HCT116 (cell line): ENCODE data around the gene TUBA4A. TPM values are rescaled to one million over a fixed set of nuclear protein-coding genes. Genes with fewer than 3 reads are reported as not detected.
"Not testable (repeated sequence)": the region's sequence is repeated elsewhere in the genome, so short reads cannot be mapped to it uniquely, and the experiment has no call there.

ENCODE experiments used
- ATAC-seq: fragments of 200-7000 bp; cut with Tn5 transposase; 2 replicates; pipeline ENCODE4 v1.9.1; 2020; ENCODE audit warnings: mild to moderate bottlenecking, moderate library complexity
- BruUV-seq: library from RNA; stranded (reverse); fragments of 400-500 nt; replicated peaks from 2 replicates; lab custom pipeline; 2021; lab: Mats Ljungman, UMichigan
- CTCF ChIA-PET: fragments of 300-600 bp; sonication (Branson Sonifier 250); formaldehyde crosslinking; loops from one replicate; lab custom pipeline; 2021; ENCODE audit warnings: antibody characterized with exemption; lab: Charles Lee
- POLR2A ChIA-PET: fragments of 300-600, 350-600 bp; sonication (Branson Sonifier 250); formaldehyde crosslinking; loops from one replicate; lab custom pipeline; 2021; ENCODE audit warnings: antibody characterized with exemption; lab: Charles Lee
- RAD21 ChIA-PET, 2 experiments: fragments of 300-600 bp; sonication (Branson Sonifier 250); formaldehyde crosslinking; loops; one replicate each; lab custom pipeline; 2023; ENCODE audit warnings: low total read pairs in 2 of 2; ENCODE audit not compliant: uncharacterized antibody in 2 of 2, unreplicated experiment in 2 of 2, low non-redundant PET in 1 of 2; lab: Charles Lee
- DNase-seq: peaks from one replicate; pipeline ENCODE4 v3.0.0-alpha.2; 2010; ENCODE audit warnings: low read depth, low spot score
- H2AFZ ChIP-seq: fragments of 200-600 bp; shearing (Covaris generic), sonication (generic); 2 replicates; pipeline ENCODE4 v1.6.1; 2017; ENCODE audit warnings: low read depth, mixed run types, mixed read lengths, antibody characterized with exemption, low read length; ENCODE audit not compliant: poor library complexity, severe bottlenecking
- H3K27ac ChIP-seq: 2 replicates; pipeline ENCODE4 v1.5.1; 2012; ENCODE audit warnings: low read depth, low read length
- H3K27me3 ChIP-seq: fragments of 200-600 bp; sonication (generic); 2 replicates; pipeline ENCODE4 v1.6.1; 2016; ENCODE audit warnings: mixed run types, low read length, mixed read lengths; ENCODE audit not compliant: insufficient read depth
- H3K36me3 ChIP-seq, 2 experiments: fragments of 200-500 bp in 1 of 2; fragments of 200-600 bp in 1 of 2; sonication (Bioruptor generic) in 1 of 2; sonication (generic) in 1 of 2; 2 replicates each; pipeline versions ENCODE4 v1.5.1 to v1.6.1; 2014 to 2016; ENCODE audit warnings: low read length in 2 of 2, inconsistent platforms in 1 of 2, mixed read lengths in 1 of 2, mixed run types in 1 of 2; ENCODE audit not compliant: insufficient read depth in 2 of 2, control insufficient read depth in 1 of 2
- H3K4me1 ChIP-seq, 2 experiments: fragments of 200-600 bp in 1 of 2; sonication (generic) in 1 of 2; 2 replicates each; pipeline versions ENCODE4 v1.5.1 to v1.6.1; 2012 to 2017; ENCODE audit warnings: low read length in 2 of 2, inconsistent platforms in 1 of 2, mild to moderate bottlenecking in 1 of 2, mixed read lengths in 1 of 2, mixed run types in 1 of 2, moderate library complexity in 1 of 2; ENCODE audit not compliant: insufficient read depth in 2 of 2, control insufficient read depth in 1 of 2
- H3K4me2 ChIP-seq: fragments of 200-600 bp; sonication (generic); 2 replicates; pipeline ENCODE4 v1.6.1; 2017; ENCODE audit warnings: mixed run types, low read length, mixed read lengths
- H3K4me3 ChIP-seq, 2 experiments: fragments of 200-600 bp in 1 of 2; sonication (generic) in 1 of 2; replicated peaks in 1 of 2; 2 replicates each; pipeline ENCODE4 v1.5.1; 2011 to 2016; ENCODE audit warnings: low read length in 2 of 2, control low read depth in 1 of 2, low read depth in 1 of 2, mild to moderate bottlenecking in 1 of 2, mixed read lengths in 1 of 2, mixed run types in 1 of 2
- H3K79me2 ChIP-seq: fragments of 200-600 bp; sonication (generic); 2 replicates; pipeline ENCODE4 v1.6.1; 2017; ENCODE audit warnings: mild to moderate bottlenecking, mixed run types, low read length, moderate library complexity, mixed read lengths; ENCODE audit not compliant: insufficient read depth
- H3K9ac ChIP-seq: fragments of 200-600 bp; sonication (generic); 2 replicates; pipeline ENCODE4 v1.6.1; 2016; ENCODE audit warnings: low read length, mixed read lengths
- H3K9me2 ChIP-seq: fragments of 200-600 bp; sonication (generic), shearing (Covaris generic); 2 replicates; pipeline ENCODE4 v1.6.1; 2017; ENCODE audit warnings: mixed run types, mild to moderate bottlenecking, moderate library complexity; ENCODE audit not compliant: insufficient read depth
- H3K9me3 ChIP-seq, 2 experiments: fragments of 200-500 bp in 1 of 2; fragments of 200-600 bp in 1 of 2; sonication (Bioruptor generic) in 1 of 2; sonication (generic) in 1 of 2; 2 replicates each; pipeline ENCODE4 v1.6.1; 2014 to 2017; ENCODE audit warnings: low read length in 2 of 2, mixed read lengths in 2 of 2, inconsistent platforms in 1 of 2, low read depth in 1 of 2, mild to moderate bottlenecking in 1 of 2, mixed run types in 1 of 2, moderate library complexity in 1 of 2; ENCODE audit not compliant: control insufficient read depth in 1 of 2, insufficient read depth in 1 of 2
- H4K20me1 ChIP-seq: fragments of 200-600 bp; sonication (generic), shearing (Covaris generic); 2 replicates; pipeline ENCODE4 v1.6.1; 2017; ENCODE audit warnings: mixed run types, mild to moderate bottlenecking, moderate library complexity; ENCODE audit not compliant: insufficient read depth
- EGR1 ChIP-seq: IDR thresholded peaks from 2 replicates; pipeline ENCODE4 v1.6.1; 2012; ENCODE audit warnings: low read depth
- EZH2 ChIP-seq: fragments of 200-600 bp; sonication (generic); IDR thresholded peaks from 2 replicates; pipeline ENCODE4 v1.6.1; 2017; ENCODE audit warnings: antibody characterized with exemption, mixed run types
- FOSL1 ChIP-seq: IDR thresholded peaks from 2 replicates; pipeline ENCODE4 v1.6.1; 2012; ENCODE audit warnings: low read depth
- intact Hi-C: fragments of 100-400 bp; cut with micrococcal nuclease; formaldehyde crosslinking; loops from 2 replicates; pipeline ENCODE4 v1.10.0; 2022
- total RNA-seq: library from RNA; stranded (reverse); gene quantifications from one replicate; pipeline ENCODE4 v1.2.1, GENCODE V29; 2021; ENCODE audit not compliant: unreplicated experiment

Gene TUBA4A
- total RNA-seq, 1 experiment from 2014 or later = 32.7 TPM

- H3K4me3 ChIP-seq = no peak overlapping the region
- TF ChIP-seq EZH2 (no peak), EGR1 (no peak), FOSL1 (no peak)
- BruUV-seq = no TSS peak
- no peak overlapping the region for H2AFZ ChIP-seq
- no peaks in the 10 kb centered on the region for H3K79me2 ChIP-seq
- H3K9me3 ChIP-seq = no peaks in the 10 kb centered on the region
- no peak overlapping the region for H3K9ac ChIP-seq
- no peaks in the 10 kb centered on the region for H3K36me3 ChIP-seq
- ATAC-seq = no peak
- no peaks in the 10 kb centered on the region for H3K9me2 ChIP-seq
- H3K4me1 ChIP-seq = no peaks in the 10 kb centered on the region
- H3K4me2 ChIP-seq = no peak overlapping the region
- POLR2A ChIA-PET = interaction anchor here (0.8 to 1.4 kb wide), 2 partner anchors 9 to 13 kb away, joined by 3 to 4 read pairs; partner anchors contain the start of gene TUBA4B
- DNase-seq = no peak
- peaks cover 4% of the 10 kb centered on the region; the same call in 1 of the 2 replicates for H3K27me3 ChIP-seq
- H4K20me1 ChIP-seq = no peaks in the 10 kb centered on the region
- intact Hi-C loops = no loop called here
- RAD21 ChIA-PET = no interaction called here
- CTCF ChIA-PET = interaction anchor here (1.0 to 2.3 kb wide), 3 partner anchors 17 to 34 kb away, joined by 3 to 8 read pairs (median 6); partner anchors contain the start of gene DNAJB2
- H3K27ac ChIP-seq = no peak overlapping the region
Observed at GRCh38 chr2:219261024-219261855, 7.5 kb upstream of the TUBA4A start.

- ATAC-seq, BruUV-seq, H3K27ac ChIP-seq, H3K4me3 ChIP-seq, H3K79me2 ChIP-seq, DNase-seq, intact Hi-C loops, RAD21 ChIA-PET, H3K4me2 ChIP-seq, H4K20me1 ChIP-seq, H2AFZ ChIP-seq, H3K36me3 ChIP-seq, H3K27me3 ChIP-seq, H3K9me2 ChIP-seq, H3K9ac ChIP-seq, H3K9me3 ChIP-seq, POLR2A ChIA-PET: not testable (repeated sequence)
- CTCF ChIA-PET = interaction anchor here (1.2 kb wide), 1 partner anchor 36 kb away, joined by 7 read pairs; no protein-coding TSS in a partner anchor
- H3K4me1 ChIP-seq = peaks cover 6 to 10% of the 10 kb centered on the region in 2 experiments; a peak in 2 of 4 replicates
Observed at GRCh38 chr2:219258942-219259341, 5.2 kb upstream of the TUBA4A start.
